Right kidney (tissue), 1 donor: ENCODE data around the gene RFC5.
"Not testable (repeated sequence)": the region's sequence is repeated elsewhere in the genome, so short reads cannot be mapped to it uniquely, and the experiment has no call there.

ENCODE experiments used
- DNase-seq: peaks from one replicate; pipeline ENCODE4 v3.0.0-alpha.2; 2016

The RFC5 gene

GRCh38 chr12:118073768-118074167, 57.3 kb downstream of the RFC5 start:
- DNase-seq, result no peak

GRCh38 chr12:118081521-118081920, 65.0 kb downstream of the RFC5 start:
- not testable (repeated sequence) for DNase-seq
